ENCODE data around the gene DDX21. TPM values are rescaled to one million over a fixed set of nuclear protein-coding genes. Genes with fewer than 3 reads are reported as not detected.
"Not testable (repeated sequence)": the region's sequence is repeated elsewhere in the genome, so short reads cannot be mapped to it uniquely, and the experiment has no call there.

Gene DDX21
- 68.2 and 77.8 TPM in 2 replicates for total RNA-seq (2014; rRNA removed; shearing (Covaris generic))
- 24.1 and 24.7 TPM in 2 replicates for polyA plus RNA-seq (2016; fragmentation: Nextera tagmentation; extraction: Ambion mirVana)

- peak within 1 kb of the TSS; percentile 92 for H3K9ac ChIP-seq
- in situ Hi-C loops (cut with MboI) = no loop called here
- peak within 1 kb of the TSS; percentile 86 for H2AFZ ChIP-seq
- H3K79me2 ChIP-seq (ENCODE audit: insufficient read depth) = peaks cover 46% of the 10 kb centered on the region
- no peak for TF ChIP-seq EZH2phosphoT487 (IDR thresholded peaks at IDR 0.05; ENCODE audit: insufficient read depth, low read depth)
- TF ChIP-seq EZH2 (IDR thresholded peaks at IDR 0.05; ENCODE audit: insufficient read depth, poor library complexity, severe bottlenecking) = no peak
- no peaks in the 10 kb centered on the region for H3K9me2 ChIP-seq (ENCODE audit: insufficient read depth)
- peak; percentile 97 for DNase-seq
- no peaks in the 10 kb centered on the region for H3K9me3 ChIP-seq (ENCODE audit: low read depth)
- H3K27ac ChIP-seq = peak within 1 kb of the TSS; percentile 88
- H3K4me3 ChIP-seq = peak within 1 kb of the TSS; percentile 82
- peaks cover 37% of the 10 kb centered on the region for H3F3A ChIP-seq (ENCODE audit: insufficient read depth)
- H3K27me3 ChIP-seq (replicated peaks; ENCODE audit: insufficient read depth) = no peaks in the 10 kb centered on the region
- H3K36me3 ChIP-seq (ENCODE audit: low read depth) = peaks cover 11% of the 10 kb centered on the region
- peaks cover 15% of the 10 kb centered on the region for H3K4me1 ChIP-seq (ENCODE audit: insufficient read depth)
- WGBS, 2 experiments (ENCODE audit: low coverage in 1 of 2, low lambda C conversion rate in 2 of 2, missing lambda C conversion rate in 2 of 2) = 0 to 1% methylated on average over 41 to 53 of the region's 53 CpGs
- H3K4me2 ChIP-seq (ENCODE audit: unreplicated experiment) = peak within 1 kb of the TSS; percentile 99
- no peaks in the 10 kb centered on the region for H4K20me1 ChIP-seq (ENCODE audit: insufficient read depth)
Measured at GRCh38 chr10:68955832-68956532, at the start of gene DDX21. Gene DDX21 (plus strand): TSS chr10:68956170. CDS start chr10:68956226, 56 bp downstream.

GRCh38 chr10:68924593-68924992, 31.4 kb upstream of the DDX21 start:
- Histone ChIP-seq H3F3A (ENCODE audit: insufficient read depth) (peaks cover 11% of the 10 kb centered on the region; the same call in 1 of the 2 replicates), H3K4me2 (ENCODE audit: unreplicated experiment) (no peak overlapping the region), H3K4me1 (ENCODE audit: insufficient read depth) (no peaks in the 10 kb centered on the region), H3K27ac (no peak overlapping the region), H3K79me2 (ENCODE audit: insufficient read depth) (peaks cover 88% of the 10 kb centered on the region), H3K4me3 (no peak overlapping the region), H3K9me2 (ENCODE audit: insufficient read depth) (no peaks in the 10 kb centered on the region), H3K27me3 (replicated peaks; ENCODE audit: insufficient read depth) (no peaks in the 10 kb centered on the region), H3K9me3 (ENCODE audit: low read depth) (no peaks in the 10 kb centered on the region), H2AFZ (no peak overlapping the region), H4K20me1 (ENCODE audit: insufficient read depth) (no peaks in the 10 kb centered on the region), H3K36me3 (ENCODE audit: low read depth) (peaks cover 33% of the 10 kb centered on the region), H3K9ac (no peak overlapping the region)
- no peak for DNase-seq
- TF ChIP-seq EZH2 (IDR thresholded peaks at IDR 0.05; ENCODE audit: insufficient read depth, poor library complexity, severe bottlenecking) (no peak), EZH2phosphoT487 (IDR thresholded peaks at IDR 0.05; ENCODE audit: insufficient read depth, low read depth) (no peak)
- in situ Hi-C loops (cut with MboI) = no loop called here

DNA sequence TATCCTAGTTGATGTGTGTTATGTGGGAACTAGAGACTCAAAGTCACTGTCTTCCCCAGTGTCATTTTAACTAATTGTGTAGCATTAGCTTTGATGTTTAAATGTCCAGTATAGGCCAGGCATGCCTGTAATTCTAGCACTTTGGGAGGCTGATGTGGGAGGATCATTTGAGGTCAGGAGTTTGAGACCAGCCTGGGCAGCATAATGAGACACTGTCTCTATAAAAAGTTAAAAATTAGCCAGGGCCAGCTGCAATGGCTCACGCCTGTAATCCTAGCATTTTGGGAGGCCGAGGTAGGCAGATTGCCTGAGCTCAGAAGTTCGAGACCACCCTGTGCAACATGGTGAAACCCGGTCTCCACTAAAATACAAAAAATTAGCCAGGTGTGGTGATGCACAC, 30.5 kb upstream of the DDX21 start:
- H3K79me2 ChIP-seq (ENCODE audit: insufficient read depth) = peaks cover 88% of the 10 kb centered on the region
- 95 to 100% methylated on average over 4 of the region's 4 CpGs for WGBS, 2 experiments (ENCODE audit: low coverage in 1 of 2, low lambda C conversion rate in 2 of 2, missing lambda C conversion rate in 2 of 2)
- H3K4me1 ChIP-seq (ENCODE audit: insufficient read depth) = no peaks in the 10 kb centered on the region
- H3K36me3 ChIP-seq (ENCODE audit: low read depth) = peaks cover 29% of the 10 kb centered on the region
- in situ Hi-C loops (cut with MboI) = no loop called here
- H3K4me3 ChIP-seq = no peak overlapping the region
- H3K9me3 ChIP-seq (ENCODE audit: low read depth) = no peaks in the 10 kb centered on the region
- H3F3A ChIP-seq (ENCODE audit: insufficient read depth) = peaks cover 11% of the 10 kb centered on the region; the same call in 1 of the 2 replicates
- H3K9ac ChIP-seq = no peak overlapping the region
- no peak for DNase-seq
- H3K4me2 ChIP-seq (ENCODE audit: unreplicated experiment) = no peak overlapping the region
- H3K9me2 ChIP-seq (ENCODE audit: insufficient read depth) = no peaks in the 10 kb centered on the region
- no peaks in the 10 kb centered on the region for H4K20me1 ChIP-seq (ENCODE audit: insufficient read depth)
- TF ChIP-seq EZH2 (IDR thresholded peaks at IDR 0.05; ENCODE audit: insufficient read depth, poor library complexity, severe bottlenecking) (no peak), EZH2phosphoT487 (IDR thresholded peaks at IDR 0.05; ENCODE audit: insufficient read depth, low read depth) (no peak)
- no peak overlapping the region for H2AFZ ChIP-seq
- no peaks in the 10 kb centered on the region for H3K27me3 ChIP-seq (replicated peaks; ENCODE audit: insufficient read depth)
- no peak overlapping the region for H3K27ac ChIP-seq

DNA sequence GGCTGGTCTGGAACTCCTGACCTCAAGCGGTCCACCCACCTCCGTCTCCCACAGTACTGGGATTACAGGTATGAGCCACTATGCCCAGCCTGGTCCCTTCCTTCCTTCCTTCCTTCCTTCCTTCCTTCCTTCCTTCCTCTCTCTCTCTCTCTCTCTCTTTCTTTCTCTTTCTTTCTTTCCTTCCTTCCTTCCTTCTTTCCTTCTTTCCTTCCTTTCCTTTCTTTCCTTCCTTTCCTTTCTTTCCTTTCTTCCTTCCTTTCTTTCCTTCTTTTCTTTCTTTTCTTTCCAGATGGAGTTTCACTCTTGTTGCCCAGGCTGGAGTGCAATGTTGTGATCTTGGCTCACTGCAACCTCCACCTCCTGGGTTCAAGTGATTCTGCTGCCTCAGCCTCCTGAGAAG, 26.8 kb upstream of the DDX21 start:
- Histone ChIP-seq H3K79me2 (ENCODE audit: insufficient read depth) (peaks cover 83% of the 10 kb centered on the region), H3K36me3 (ENCODE audit: low read depth) (peaks cover 19% of the 10 kb centered on the region; the same call in 1 of the 2 replicates)
- H3K4me1 ChIP-seq (ENCODE audit: insufficient read depth); H3K4me2 ChIP-seq (ENCODE audit: unreplicated experiment); H2AFZ ChIP-seq; DNase-seq; H3K9me2 ChIP-seq (ENCODE audit: insufficient read depth); H3K9me3 ChIP-seq (ENCODE audit: low read depth); in situ Hi-C loops (cut with MboI); H3F3A ChIP-seq (ENCODE audit: insufficient read depth); H3K9ac ChIP-seq; H3K27me3 ChIP-seq (replicated peaks; ENCODE audit: insufficient read depth); H3K4me3 ChIP-seq; H4K20me1 ChIP-seq (ENCODE audit: insufficient read depth); H3K27ac ChIP-seq: not testable (repeated sequence)
- WGBS, 2 experiments (ENCODE audit: low coverage in 1 of 2, low lambda C conversion rate in 2 of 2, missing lambda C conversion rate in 2 of 2) = 95 to 100% methylated on average over 2 of the region's 2 CpGs

GRCh38 chr10:68929888-68930287, 26.1 kb upstream of the DDX21 start:
- H3K27me3 ChIP-seq (replicated peaks; ENCODE audit: insufficient read depth); H3K9me2 ChIP-seq (ENCODE audit: insufficient read depth); H3K4me1 ChIP-seq (ENCODE audit: insufficient read depth); H3F3A ChIP-seq (ENCODE audit: insufficient read depth); H3K4me2 ChIP-seq (ENCODE audit: unreplicated experiment); H2AFZ ChIP-seq; in situ Hi-C loops (cut with MboI); DNase-seq; H3K9me3 ChIP-seq (ENCODE audit: low read depth); H4K20me1 ChIP-seq (ENCODE audit: insufficient read depth); H3K27ac ChIP-seq; H3K4me3 ChIP-seq; H3K9ac ChIP-seq: not testable (repeated sequence)
- 97 to 100% methylated on average over 8 of the region's 8 CpGs for WGBS, 2 experiments (ENCODE audit: low coverage in 1 of 2, low lambda C conversion rate in 2 of 2, missing lambda C conversion rate in 2 of 2)
- Histone ChIP-seq H3K79me2 (ENCODE audit: insufficient read depth) (peaks cover 81% of the 10 kb centered on the region), H3K36me3 (ENCODE audit: low read depth) (peaks cover 21% of the 10 kb centered on the region; the same call in 1 of the 2 replicates)

- in situ Hi-C loops (cut with MboI) = not testable (repeated sequence)
Measured at GRCh38 chr10:68932860-68933259, 23.1 kb upstream of the DDX21 start.

More at GRCh38 chr10:68932860-68933259, 23.1 kb upstream of the DDX21 start:
- H3K27ac ChIP-seq; H3K9ac ChIP-seq; H3K4me3 ChIP-seq; H3K9me3 ChIP-seq (ENCODE audit: low read depth); H4K20me1 ChIP-seq (ENCODE audit: insufficient read depth); H3K9me2 ChIP-seq (ENCODE audit: insufficient read depth); H3K27me3 ChIP-seq (replicated peaks; ENCODE audit: insufficient read depth); DNase-seq; H2AFZ ChIP-seq; H3F3A ChIP-seq (ENCODE audit: insufficient read depth); H3K4me1 ChIP-seq (ENCODE audit: insufficient read depth); H3K4me2 ChIP-seq (ENCODE audit: unreplicated experiment): not testable (repeated sequence)
- 96 to 97% methylated on average over 3 of the region's 3 CpGs for WGBS, 2 experiments (ENCODE audit: low coverage in 1 of 2, low lambda C conversion rate in 2 of 2, missing lambda C conversion rate in 2 of 2)
- H3K36me3 ChIP-seq (ENCODE audit: low read depth) = peaks cover 32% of the 10 kb centered on the region
- peaks cover 63% of the 10 kb centered on the region for H3K79me2 ChIP-seq (ENCODE audit: insufficient read depth)
